ENCODE data around the gene SCCPDH. TPM values are rescaled to one million over a fixed set of nuclear protein-coding genes. Genes with fewer than 3 reads are reported as not detected.

SCCPDH gene
- total RNA-seq, 1 donor from 2014 or later, result 34.4 TPM

- Mint-ChIP-seq H3K27me3 (ENCODE audit: unreplicated experiment) (peaks cover 2% of the 10 kb centered on the region), H3K27ac (ENCODE audit: unreplicated experiment) (no peak overlapping the region), H3K4me1 (ENCODE audit: unreplicated experiment) (peaks cover under 1% of the 10 kb centered on the region)
Measured at GRCh38 chr1:246800756-246801155, 76.5 kb downstream of the SCCPDH start.

GRCh38 chr1:246801241-246802020, 77.2 kb downstream of the SCCPDH start:
- peaks cover 2% of the 10 kb centered on the region for H3K27me3 Mint-ChIP-seq (ENCODE audit: unreplicated experiment)
- DNase-seq (ENCODE audit: extremely low spot score, unreplicated experiment), result no peak
- no peak for TF ChIP-seq CTCF (IDR thresholded peaks at IDR 0.05)
- no peaks in the 10 kb centered on the region for H3K36me3 Mint-ChIP-seq (ENCODE audit: unreplicated experiment)
- no peak overlapping the region for H3K4me3 Mint-ChIP-seq (ENCODE audit: unreplicated experiment)
- H3K9me3 Mint-ChIP-seq (ENCODE audit: unreplicated experiment), result no peaks in the 10 kb centered on the region
- H3K4me1 Mint-ChIP-seq (ENCODE audit: unreplicated experiment), result no peaks in the 10 kb centered on the region
- no peak overlapping the region for H3K27ac Mint-ChIP-seq (ENCODE audit: unreplicated experiment)

More at GRCh38 chr1:246800756-246801155, 76.5 kb downstream of the SCCPDH start:
- no peak for TF ChIP-seq CTCF (IDR thresholded peaks at IDR 0.05)
- DNase-seq (ENCODE audit: extremely low spot score, unreplicated experiment), result no peak
- Mint-ChIP-seq H3K4me3 (ENCODE audit: unreplicated experiment) (no peak overlapping the region), H3K9me3 (ENCODE audit: unreplicated experiment) (no peaks in the 10 kb centered on the region), H3K36me3 (ENCODE audit: unreplicated experiment) (no peaks in the 10 kb centered on the region)

- no peak for TF ChIP-seq CTCF (IDR thresholded peaks at IDR 0.05)
- H3K27me3 Mint-ChIP-seq (ENCODE audit: unreplicated experiment), result peaks cover 5% of the 10 kb centered on the region
- no peaks in the 10 kb centered on the region for H3K9me3 Mint-ChIP-seq (ENCODE audit: unreplicated experiment)
- DNase-seq (ENCODE audit: extremely low spot score, unreplicated experiment), result peak; percentile 56
- H3K27ac Mint-ChIP-seq (ENCODE audit: unreplicated experiment), result no peak overlapping the region
- no peaks in the 10 kb centered on the region for H3K36me3 Mint-ChIP-seq (ENCODE audit: unreplicated experiment)
- H3K4me1 Mint-ChIP-seq (ENCODE audit: unreplicated experiment), result no peaks in the 10 kb centered on the region
- no peak overlapping the region for H3K4me3 Mint-ChIP-seq (ENCODE audit: unreplicated experiment)
Measured at GRCh38 chr1:246803373-246803772, 79.2 kb downstream of the SCCPDH start.

GRCh38 chr1:246803883-246804282, 79.7 kb downstream of the SCCPDH start:
- H3K4me3 Mint-ChIP-seq (ENCODE audit: unreplicated experiment), result no peak overlapping the region

More at GRCh38 chr1:246803883-246804282, 79.7 kb downstream of the SCCPDH start:
- H3K4me1 Mint-ChIP-seq (ENCODE audit: unreplicated experiment), result no peaks in the 10 kb centered on the region
- peak; percentile 34 for DNase-seq (ENCODE audit: extremely low spot score, unreplicated experiment)
- no peak for TF ChIP-seq CTCF (IDR thresholded peaks at IDR 0.05)
- H3K9me3 Mint-ChIP-seq (ENCODE audit: unreplicated experiment), result no peaks in the 10 kb centered on the region
- no peak overlapping the region for H3K27ac Mint-ChIP-seq (ENCODE audit: unreplicated experiment)
- peaks cover 5% of the 10 kb centered on the region for H3K27me3 Mint-ChIP-seq (ENCODE audit: unreplicated experiment)
- H3K36me3 Mint-ChIP-seq (ENCODE audit: unreplicated experiment), result no peaks in the 10 kb centered on the region

Data from osteocyte (in vitro differentiated cells).